OCI-LY1 (cell line): ENCODE results near the gene GNAT1.

Experiments
- CTCF ChIP-seq: fragments of 200-600 bp; sonication (generic), shearing (Covaris generic); IDR thresholded peaks from 2 replicates; pipeline ENCODE4 v1.5.1; 2017; ENCODE audit warnings: mild to moderate bottlenecking, antibody characterized with exemption, low read length, moderate library complexity, mixed read lengths
- EZH2 ChIP-seq: fragments of 200-600 bp; sonication (generic), shearing (Covaris generic); IDR thresholded peaks from 2 replicates; pipeline ENCODE4 v1.8.0; 2017; ENCODE audit warnings: borderline replicate concordance, mixed run types, mild to moderate bottlenecking, antibody characterized with exemption, low read length, moderate library complexity, mixed read lengths

GRCh38 chr3:50168388-50168787 is 23.0 kb upstream of the GNAT1 start:
- TF ChIP-seq CTCF (no peak), EZH2 (no peak)
